Superior temporal gyrus (tissue), 1 donor: ENCODE results near the gene CASK.

Source experiments
- DNase-seq: peaks from one replicate; pipeline ENCODE4 v3.0.0-alpha.2; 2016; ENCODE audit errors: extremely low spot score

CASK gene

DNA sequence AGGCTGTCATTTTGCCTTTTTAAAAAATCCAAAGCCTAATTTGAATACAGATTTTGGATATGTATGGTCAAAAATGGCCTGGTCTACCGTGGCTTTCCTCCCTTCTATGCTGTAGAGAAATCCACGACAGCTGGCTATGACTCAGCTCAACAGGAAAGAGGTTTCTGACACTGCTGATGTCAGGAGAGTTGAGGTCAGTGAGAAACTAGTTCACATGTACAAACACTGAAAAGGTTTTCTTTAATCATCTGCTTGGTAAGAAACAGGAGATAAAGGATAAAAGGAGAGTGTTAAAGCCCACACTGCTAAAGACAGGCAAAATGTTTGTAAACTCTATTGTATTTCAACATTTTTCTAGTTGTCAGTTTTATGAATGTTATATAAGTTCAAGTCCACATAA is 362.3 kb downstream of the CASK start:
- DNase-seq = no peak

DNA sequence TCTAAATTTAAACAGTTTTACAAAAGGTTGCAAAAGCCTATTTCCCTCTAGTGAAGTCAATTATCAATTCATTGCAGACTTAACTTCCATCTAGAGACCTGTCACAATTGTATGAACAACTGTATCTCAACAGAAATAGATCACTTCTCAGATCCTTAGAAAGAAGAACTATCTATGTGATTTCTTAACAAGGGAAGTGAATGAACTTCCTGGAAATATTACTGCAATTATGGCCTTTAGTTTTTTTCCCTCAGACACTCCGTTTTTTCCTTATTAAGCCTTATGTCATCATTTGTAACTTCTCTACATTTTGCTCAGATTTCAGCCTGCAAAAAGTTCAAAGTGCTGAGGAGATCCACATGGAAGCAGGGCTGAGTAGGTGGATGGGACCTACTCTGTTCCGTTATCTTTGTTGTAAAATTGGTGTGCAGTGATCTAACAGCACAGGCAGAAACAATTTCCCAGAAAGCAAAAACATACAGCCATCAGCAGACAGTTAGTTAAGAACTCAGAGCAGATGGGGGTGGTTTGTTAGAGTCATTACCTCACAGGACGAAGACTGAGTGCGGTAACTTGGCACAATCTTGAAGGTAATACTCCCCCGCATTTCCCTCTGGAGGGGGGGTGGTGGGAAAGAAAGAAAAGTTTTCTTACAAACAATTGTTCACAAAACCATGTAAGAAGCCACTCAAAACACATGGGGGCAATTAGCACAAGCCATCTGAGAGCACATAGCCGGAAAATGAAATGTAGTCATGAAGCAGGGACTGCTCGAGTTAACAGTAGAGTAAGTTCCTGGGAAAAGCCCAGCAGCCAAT is 363.9 kb downstream of the CASK start:
- DNase-seq = peak; percentile 15

DNA sequence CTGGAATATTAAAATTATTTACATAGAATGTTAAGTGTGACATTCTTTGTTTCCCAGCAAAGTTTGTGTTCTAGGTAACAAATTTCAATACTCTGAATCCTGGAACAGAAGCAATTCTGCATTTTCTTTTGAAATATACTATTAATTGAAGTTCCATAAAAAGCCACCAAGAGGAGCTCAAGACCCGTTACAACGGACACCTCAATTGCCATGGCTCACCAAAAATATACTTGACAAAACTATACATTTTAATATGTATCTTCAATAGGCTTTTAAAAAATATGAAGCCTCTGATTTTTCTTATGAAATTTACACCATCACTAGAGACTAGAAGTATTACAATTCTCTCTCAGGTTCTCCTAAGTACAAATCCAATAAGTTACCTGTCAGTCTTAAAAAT is 364.8 kb downstream of the CASK start:
- DNase-seq = peak; percentile 62

DNA sequence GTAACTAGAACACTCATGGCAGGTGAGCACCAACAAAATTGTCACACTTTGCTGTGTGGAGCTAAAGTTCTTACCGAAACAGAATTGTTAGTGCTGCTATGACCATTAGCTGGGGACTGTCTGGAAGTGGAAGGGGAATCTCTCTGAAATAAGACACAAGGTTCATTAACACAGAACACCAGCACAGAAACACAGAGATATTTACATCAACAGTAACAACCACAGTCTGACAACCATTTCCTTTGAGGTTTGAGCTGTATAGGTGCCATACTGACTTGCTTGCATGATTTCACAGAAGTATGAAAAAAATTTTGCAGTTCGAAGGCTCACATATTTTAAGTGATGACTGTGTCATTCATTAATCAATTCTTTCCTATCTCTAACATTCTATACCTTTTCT is 366.4 kb downstream of the CASK start:
- DNase-seq = no peak

DNA sequence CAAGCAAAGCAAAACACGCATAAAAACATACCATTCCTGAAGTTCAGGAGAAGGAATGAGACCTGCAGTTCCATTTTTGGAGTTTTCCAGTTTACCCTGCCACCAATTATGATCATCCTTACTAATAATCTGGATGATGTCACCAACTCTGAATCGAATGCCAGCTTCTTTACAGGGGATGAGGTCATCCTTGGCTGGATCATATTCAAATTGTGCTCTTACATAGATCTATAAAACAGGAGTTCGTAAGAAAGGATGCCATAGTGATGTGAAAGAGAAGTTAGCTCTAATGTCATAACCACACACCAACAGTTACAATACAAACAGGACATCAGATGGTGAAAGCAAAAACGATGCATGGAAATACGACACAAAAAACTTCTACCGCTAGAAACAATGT is 369.7 kb downstream of the CASK start:
- DNase-seq = no peak

- DNase-seq = no peak
Observed at GRCh38 chrX:41548411-41548810, 374.9 kb downstream of the CASK start.

GRCh38 chrX:41543668-41544067 is 379.7 kb downstream of the CASK start:
- DNase-seq = no peak

GRCh38 chrX:41543025-41543424 is 380.3 kb downstream of the CASK start:
- no peak for DNase-seq

GRCh38 chrX:41542536-41542935 is 380.8 kb downstream of the CASK start:
- no peak for DNase-seq

DNA sequence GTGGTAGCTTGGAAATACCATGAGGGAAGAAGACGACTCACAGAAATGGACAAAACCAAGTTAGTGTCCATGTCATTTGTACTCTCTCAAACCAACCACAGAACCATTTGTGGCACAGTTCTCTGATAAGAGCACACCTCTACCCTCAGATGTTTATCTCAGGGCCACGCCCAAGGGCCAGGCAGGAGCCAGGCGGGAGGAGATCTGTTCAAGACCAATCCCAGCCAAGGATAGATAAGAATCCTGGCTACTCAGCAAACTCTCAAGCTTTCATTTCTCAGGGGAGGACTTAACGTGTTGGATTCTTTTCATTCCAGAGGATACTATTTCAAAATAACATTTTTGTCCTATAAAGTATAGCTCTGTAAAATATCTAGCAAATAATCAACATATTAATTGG is 381.2 kb downstream of the CASK start:
- DNase-seq = no peak

DNA sequence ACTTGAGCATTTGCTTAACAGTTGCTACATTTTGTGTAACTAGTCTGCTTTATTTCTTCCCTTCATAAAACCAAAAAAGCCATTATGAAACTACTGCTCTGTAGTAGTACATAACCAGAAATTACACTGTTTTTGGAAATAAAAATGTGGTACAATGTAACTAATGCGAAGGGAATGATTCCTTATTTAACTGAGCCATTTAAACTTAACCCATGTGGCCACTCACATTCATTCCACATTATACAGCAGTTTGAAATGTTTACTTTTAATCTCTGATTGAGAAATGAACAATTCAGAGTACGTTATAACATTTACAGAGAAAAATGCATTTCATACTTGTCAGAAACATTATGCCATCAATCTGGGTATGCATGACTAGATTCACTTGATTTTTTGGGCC is 382.0 kb downstream of the CASK start:
- no peak for DNase-seq

GRCh38 chrX:41538707-41539106 is 384.6 kb downstream of the CASK start:
- DNase-seq = no peak

DNA sequence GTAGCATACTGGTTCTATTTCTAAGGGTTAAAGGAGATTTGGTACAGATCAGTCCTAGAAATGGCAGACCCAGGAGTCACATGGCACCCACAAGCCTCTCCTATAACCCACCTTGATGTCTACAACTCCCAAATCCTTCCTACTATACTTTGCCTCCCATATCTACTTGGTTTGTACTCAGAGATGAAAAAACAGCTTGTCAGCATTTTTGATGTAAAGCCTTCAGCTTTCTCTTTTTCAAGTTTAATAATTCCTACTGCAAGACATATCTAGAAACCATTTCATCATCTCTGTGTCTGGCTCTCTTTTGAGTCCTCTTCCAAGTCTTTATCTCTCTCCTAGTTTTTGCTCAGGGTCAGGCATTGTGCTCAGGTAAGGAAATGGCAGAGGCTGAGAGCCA is 393.3 kb downstream of the CASK start:
- DNase-seq = no peak

GRCh38 chrX:41529221-41529620 is 394.1 kb downstream of the CASK start:
- no peak for DNase-seq

DNA sequence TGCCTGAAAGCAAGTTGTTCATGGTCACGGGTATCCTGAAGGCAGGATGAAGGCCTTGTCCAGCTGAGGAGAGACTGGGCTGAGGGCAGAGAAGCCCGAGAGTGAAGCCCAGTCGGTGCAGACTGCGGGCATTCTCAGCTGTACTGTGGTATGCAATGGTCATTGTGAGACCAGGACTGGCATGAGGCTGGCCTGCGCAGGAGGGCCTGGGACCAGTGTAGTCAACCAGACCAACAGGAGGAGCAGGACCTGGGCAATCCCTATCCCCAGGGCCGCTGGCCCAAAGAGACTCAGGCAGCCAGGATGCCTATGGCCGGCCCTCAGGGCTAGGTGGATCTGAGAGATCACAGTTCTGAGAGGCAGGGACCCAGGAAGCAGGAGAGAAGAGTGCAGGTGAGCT is 394.6 kb downstream of the CASK start:
- DNase-seq = no peak

DNA sequence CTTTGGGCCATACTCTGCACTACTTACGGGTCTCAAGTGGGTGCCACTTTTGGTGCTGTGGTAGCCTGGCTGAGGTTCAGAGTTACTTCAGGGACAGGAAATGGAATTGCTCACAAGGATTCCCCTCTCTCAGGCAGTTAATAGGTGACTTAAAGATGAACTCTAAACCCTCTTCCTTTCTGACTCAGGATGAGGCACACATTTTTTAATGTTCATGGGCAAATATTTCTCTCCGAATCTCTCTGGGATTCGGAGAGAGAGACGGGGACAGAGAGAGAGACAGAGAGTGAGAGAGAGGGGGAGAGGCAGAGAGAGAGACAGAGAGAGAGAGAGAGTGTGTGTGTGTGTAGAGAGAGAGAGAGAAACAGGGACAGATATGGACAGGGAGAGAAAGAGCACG is 396.4 kb downstream of the CASK start:
- DNase-seq = no peak

DNA sequence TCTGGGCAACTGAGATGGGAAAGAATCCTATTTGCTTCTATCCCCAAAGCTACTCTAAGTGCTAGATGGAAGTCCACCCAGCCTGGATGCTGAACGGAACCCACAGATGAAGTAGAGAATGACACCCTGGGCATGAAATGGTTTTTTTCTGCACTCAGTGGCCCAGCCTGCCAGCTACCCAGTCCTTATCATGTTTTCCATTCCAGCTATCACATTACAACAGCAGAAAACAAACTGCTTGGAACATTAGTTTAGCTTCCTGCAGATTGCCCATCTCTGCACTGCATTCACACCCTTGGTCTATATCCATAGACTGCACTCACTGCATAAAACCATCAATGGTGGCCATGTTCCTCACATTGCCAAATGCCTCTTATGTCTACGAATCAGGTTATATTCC is 397.1 kb downstream of the CASK start:
- DNase-seq = no peak

GRCh38 chrX:41522671-41523070 is 400.7 kb downstream of the CASK start:
- DNase-seq = peak; percentile 80

GRCh38 chrX:41522081-41522480 is 401.3 kb downstream of the CASK start:
- DNase-seq = peak; percentile 66

- no peak for DNase-seq
Observed at GRCh38 chrX:41519468-41519867, 403.9 kb downstream of the CASK start.

GRCh38 chrX:41518841-41519220 is 404.5 kb downstream of the CASK start:
- DNase-seq = peak; percentile 11

DNA sequence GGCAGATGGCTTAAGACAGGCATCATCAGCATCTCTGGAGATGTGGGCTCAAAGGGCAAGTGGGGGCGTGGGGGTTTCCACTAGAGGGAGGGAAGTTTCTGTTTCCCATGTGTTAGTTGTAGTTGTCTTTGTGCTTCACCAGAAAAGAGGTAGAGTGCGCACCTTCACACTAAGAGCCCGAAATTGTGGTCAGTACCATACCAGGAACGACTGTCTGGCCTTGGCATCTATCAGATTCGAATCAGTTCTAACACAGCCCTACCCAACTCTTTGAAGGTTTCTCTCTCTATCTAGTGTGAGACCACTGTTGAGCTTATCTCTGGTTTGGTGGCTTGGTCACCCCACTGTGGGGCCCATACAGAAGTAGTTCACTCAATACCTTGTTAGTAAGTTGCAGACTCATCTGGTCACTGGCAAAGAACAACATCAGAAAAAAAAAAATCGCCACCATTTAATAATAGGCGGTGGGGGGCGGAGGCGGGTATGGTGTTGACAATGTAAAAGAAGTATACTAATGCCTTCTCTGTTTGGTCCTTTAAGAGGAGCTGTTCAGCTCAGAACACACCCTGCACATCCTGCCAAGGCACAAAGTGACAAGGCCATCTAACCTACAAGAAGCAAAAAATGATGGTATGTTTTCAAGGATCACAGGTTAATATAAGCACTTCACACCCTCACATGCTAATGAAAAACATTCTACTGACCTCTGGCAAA is 405.1 kb downstream of the CASK start:
- no peak for DNase-seq

DNA sequence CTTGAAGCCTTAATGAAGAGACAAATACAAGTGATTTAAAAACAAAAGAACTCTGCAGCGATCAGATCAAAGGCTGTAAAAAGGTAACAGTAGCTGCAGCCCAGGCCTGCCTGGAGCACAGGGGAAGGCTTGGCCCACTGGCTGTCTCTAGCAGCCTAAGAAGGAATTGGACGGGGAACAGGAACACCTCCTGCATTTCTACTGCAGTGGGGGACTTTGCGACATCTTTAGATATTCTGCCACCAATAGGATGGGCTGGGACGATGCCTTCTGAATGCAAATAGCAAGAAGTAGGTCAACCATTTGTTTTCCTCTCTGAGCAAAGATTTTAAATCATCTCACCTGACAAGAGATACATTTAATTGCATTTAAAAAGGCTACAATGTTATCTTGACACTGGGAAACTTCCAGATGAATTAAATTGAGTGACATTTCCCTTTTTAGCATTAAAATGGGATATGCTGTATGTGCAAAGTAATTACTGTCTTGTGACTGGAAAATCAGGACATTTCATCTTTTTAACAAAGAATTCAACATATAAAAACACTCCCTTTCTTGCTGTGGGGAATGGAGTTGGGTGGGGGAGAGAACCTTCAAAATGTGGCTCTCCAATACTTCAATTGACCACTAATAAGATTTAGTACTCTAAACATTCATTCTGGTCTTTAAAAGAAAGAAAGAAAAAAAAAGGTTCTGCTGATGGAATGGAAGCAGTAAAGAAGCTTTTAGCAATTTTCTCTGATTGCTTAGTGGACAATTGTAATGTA is 406.2 kb downstream of the CASK start:
- peak; percentile 22 for DNase-seq
